ENCODE data around the gene CENPO. TPM values are rescaled to one million over a fixed set of nuclear protein-coding genes. Genes with fewer than 3 reads are reported as not detected.

Gene CENPO
- total RNA-seq, 1 donor from 2014 or later, result 1.6 TPM

DNA sequence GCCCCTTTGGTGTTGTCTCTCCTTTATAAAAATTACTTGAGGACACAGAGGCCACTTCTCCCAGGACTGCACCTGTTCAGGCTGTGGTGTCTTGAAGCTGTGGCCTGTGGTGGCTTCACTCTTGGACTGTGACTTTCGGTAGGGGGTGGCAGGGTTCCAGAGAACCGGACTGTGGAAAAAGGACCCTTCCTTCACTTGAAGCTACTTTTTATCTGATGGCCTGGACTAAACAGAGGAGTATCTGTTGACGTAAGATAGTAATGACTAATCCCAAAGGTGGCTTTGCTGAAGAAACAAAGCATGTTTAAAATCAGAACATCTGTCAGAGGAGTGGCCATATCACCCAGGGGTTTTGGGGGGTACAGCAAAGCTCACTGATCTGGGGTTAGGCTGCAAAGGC lies 60.8 kb downstream of the CENPO start:
- H3K36me3 ChIP-seq (ENCODE audit: control insufficient read depth, insufficient read depth, low read length), result no peaks in the 10 kb centered on the region
- no peak for FAIRE-seq

DNA sequence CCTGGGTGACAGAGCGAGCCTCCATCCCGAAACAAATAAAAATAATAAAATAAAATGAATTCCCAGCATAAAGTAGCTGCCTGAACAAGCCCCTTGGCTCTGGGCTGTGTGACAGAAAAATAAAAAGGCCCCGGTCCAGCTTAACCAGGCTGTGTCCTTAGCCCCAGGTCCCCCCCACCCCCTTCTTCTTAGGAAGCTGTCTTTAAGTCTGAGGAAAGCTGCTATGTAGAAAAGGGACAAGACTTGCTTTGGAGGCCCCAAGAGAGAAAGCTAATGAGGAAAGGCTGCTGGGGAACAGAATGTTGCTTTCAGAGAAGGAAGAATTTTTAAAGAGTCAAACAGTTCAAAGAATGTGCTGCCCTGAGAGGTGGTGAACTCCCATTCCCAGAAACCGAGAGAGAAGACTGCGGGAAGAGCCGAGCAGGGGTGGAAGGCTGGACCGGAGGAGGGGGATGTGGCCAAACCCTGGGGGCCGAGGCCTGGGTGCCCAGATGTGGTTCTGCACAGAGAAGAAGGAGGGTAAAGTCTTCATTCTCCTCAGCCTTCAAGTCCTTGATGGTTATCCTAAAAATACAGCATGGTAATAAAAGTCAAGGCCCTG lies 61.9 kb downstream of the CENPO start:
- no peak for DNase-seq (ENCODE audit: low read depth)
- no peak for TF ChIP-seq CTCF (IDR thresholded peaks at IDR 0.05; ENCODE audit: insufficient read depth, low read length, severe bottlenecking)
- Histone ChIP-seq H3K4me3 (ENCODE audit: low read depth, low read length) (no peak overlapping the region), H3K36me3 (ENCODE audit: control insufficient read depth, insufficient read depth, low read length) (no peaks in the 10 kb centered on the region), H3K27me3 (ENCODE audit: control insufficient read depth, insufficient read depth, low read length) (no peaks in the 10 kb centered on the region)
- no peak for FAIRE-seq

More for the DNA sequence above, 60.8 kb downstream of the CENPO start:
- H3K4me3 ChIP-seq (ENCODE audit: low read depth, low read length), result no peak overlapping the region
- DNase-seq (ENCODE audit: low read depth), result no peak
- H3K27me3 ChIP-seq (ENCODE audit: control insufficient read depth, insufficient read depth, low read length), result no peaks in the 10 kb centered on the region
- no peak for TF ChIP-seq CTCF (IDR thresholded peaks at IDR 0.05; ENCODE audit: insufficient read depth, low read length, severe bottlenecking)

- no peak for TF ChIP-seq CTCF (IDR thresholded peaks at IDR 0.05; ENCODE audit: insufficient read depth, low read length, severe bottlenecking)
- H3K27me3 ChIP-seq (ENCODE audit: control insufficient read depth, insufficient read depth, low read length), result no peaks in the 10 kb centered on the region
- no peak overlapping the region for H3K4me3 ChIP-seq (ENCODE audit: low read depth, low read length)
- no peak for FAIRE-seq
- DNase-seq (ENCODE audit: low read depth), result no peak
- H3K36me3 ChIP-seq (ENCODE audit: control insufficient read depth, insufficient read depth, low read length), result no peaks in the 10 kb centered on the region
These were observed 62.5 kb downstream of the CENPO start for GRCh38 chr2:24855726-24856125.

DNA sequence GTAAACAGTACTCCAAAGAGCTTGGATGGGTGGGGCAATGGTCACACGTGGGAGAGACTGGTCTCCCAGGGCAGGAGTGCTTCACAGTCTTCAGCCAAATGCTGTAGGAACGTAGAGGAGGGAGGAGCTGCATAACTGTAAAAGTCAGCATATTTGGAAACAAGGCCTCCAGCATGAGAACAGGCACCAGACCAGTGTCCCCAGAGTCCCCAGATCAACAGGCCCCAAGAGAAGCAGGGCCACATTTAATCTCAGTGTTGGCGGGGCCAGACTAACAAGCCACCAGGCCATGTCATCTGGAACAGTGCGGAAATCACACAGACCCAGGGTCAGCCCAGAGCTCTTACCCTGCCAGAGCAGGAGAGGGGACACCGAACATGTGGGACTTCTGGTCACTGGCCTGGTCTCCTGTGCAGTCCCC lies 63.6 kb downstream of the CENPO start:
- TF ChIP-seq CTCF (IDR thresholded peaks at IDR 0.05; ENCODE audit: insufficient read depth, low read length, severe bottlenecking), result no peak
- FAIRE-seq (no peak), DNase-seq (ENCODE audit: low read depth) (no peak)
- Histone ChIP-seq H3K27me3 (ENCODE audit: control insufficient read depth, insufficient read depth, low read length) (no peaks in the 10 kb centered on the region), H3K36me3 (ENCODE audit: control insufficient read depth, insufficient read depth, low read length) (no peaks in the 10 kb centered on the region), H3K4me3 (ENCODE audit: low read depth, low read length) (no peak overlapping the region)

DNA sequence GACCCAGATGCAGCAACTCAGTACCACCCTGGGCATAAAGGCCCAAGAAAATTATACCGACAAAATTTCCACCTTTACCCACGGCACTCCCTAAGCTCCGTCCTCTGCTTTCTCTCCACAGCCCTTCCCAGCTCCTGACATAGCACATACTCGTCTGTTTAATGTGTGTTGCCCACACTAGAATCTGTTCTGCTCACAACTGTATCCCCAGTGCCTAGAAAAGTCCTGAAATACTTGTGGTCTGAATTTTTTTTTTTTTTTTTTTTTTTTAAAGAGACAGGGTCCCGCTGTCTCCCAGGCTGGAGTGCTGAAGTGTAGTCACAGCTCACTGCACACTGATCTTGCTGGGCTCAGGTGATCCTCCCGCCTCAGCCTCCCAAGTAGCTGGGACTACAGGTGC lies 64.5 kb downstream of the CENPO start:
- no peaks in the 10 kb centered on the region for H3K36me3 ChIP-seq (ENCODE audit: control insufficient read depth, insufficient read depth, low read length)
- no peak for DNase-seq (ENCODE audit: low read depth)
- H3K4me3 ChIP-seq (ENCODE audit: low read depth, low read length), result no peak overlapping the region
- no peaks in the 10 kb centered on the region for H3K27me3 ChIP-seq (ENCODE audit: control insufficient read depth, insufficient read depth, low read length)
- FAIRE-seq, result no peak
- no peak for TF ChIP-seq CTCF (IDR thresholded peaks at IDR 0.05; ENCODE audit: insufficient read depth, low read length, severe bottlenecking)

- no peaks in the 10 kb centered on the region for H3K27me3 ChIP-seq (ENCODE audit: control insufficient read depth, insufficient read depth, low read length)
- no peaks in the 10 kb centered on the region for H3K36me3 ChIP-seq (ENCODE audit: control insufficient read depth, insufficient read depth, low read length)
- DNase-seq (ENCODE audit: low read depth) (no peak), FAIRE-seq (no peak)
- no peak overlapping the region for H3K4me3 ChIP-seq (ENCODE audit: low read depth, low read length)
- TF ChIP-seq CTCF (IDR thresholded peaks at IDR 0.05; ENCODE audit: insufficient read depth, low read length, severe bottlenecking), result no peak
These were observed 65.8 kb downstream of the CENPO start for GRCh38 chr2:24858996-24859395.
